HL-60 (cell line): Measurements from ENCODE around the gene ZCCHC2.

ENCODE experiments used
- DNase-seq, 2 experiments: peaks; one replicate each; pipeline ENCODE4 v3.0.0-alpha.2; 2010 to 2020; ENCODE audit warnings: low read depth in 1 of 2, low spot score in 1 of 2
- H3K27ac ChIP-seq: fragments of 250-450 bp; sonication (Bioruptor Pico); replicated peaks from 2 replicates; pipeline ENCODE4 v1.5.1; 2020; ENCODE audit warnings: mild to moderate bottlenecking, moderate library complexity
- H3K27me3 ChIP-seq: fragments of 250-450 bp; sonication (Bioruptor Pico); 2 replicates; pipeline ENCODE4 v1.5.1; 2021; ENCODE audit warnings: mild to moderate bottlenecking, moderate library complexity; ENCODE audit not compliant: insufficient read depth, poor library complexity, severe bottlenecking
- H3K4me3 ChIP-seq: replicated peaks from 2 replicates; pipeline ENCODE4 v1.5.1; 2011; ENCODE audit warnings: mild to moderate bottlenecking, control low read depth, low read length; ENCODE audit not compliant: insufficient read depth
- CTCF ChIP-seq: IDR thresholded peaks from one replicate; pipeline ENCODE4 v1.5.1; 2011; ENCODE audit warnings: low read length, control low read depth, inconsistent platforms; ENCODE audit not compliant: insufficient read depth
- GABPA ChIP-seq: IDR thresholded peaks from 2 replicates; pipeline ENCODE4 v1.6.1; 2012; ENCODE audit warnings: low read depth
- POLR2AphosphoS5 ChIP-seq: IDR thresholded peaks from 2 replicates; pipeline ENCODE4 v1.6.1; 2012; ENCODE audit warnings: low read depth
- REST ChIP-seq: IDR thresholded peaks from 2 replicates; pipeline ENCODE4 v1.6.1; 2012; ENCODE audit warnings: low read depth; ENCODE audit not compliant: insufficient replicate concordance
- SPI1 ChIP-seq: IDR thresholded peaks from 2 replicates; pipeline ENCODE4 v1.6.1; 2012; ENCODE audit warnings: low read depth, mild to moderate bottlenecking, borderline replicate concordance

The ZCCHC2 gene

GRCh38 chr18:62606106-62606505 is 83.3 kb downstream of the ZCCHC2 start:
- Histone ChIP-seq H3K4me3 (no peak overlapping the region), H3K27me3 (no peaks in the 10 kb centered on the region), H3K27ac (no peak overlapping the region)
- TF ChIP-seq GABPA (no peak), POLR2AphosphoS5 (no peak), REST (no peak), SPI1 (no peak), CTCF (no peak)
- DNase-seq: no peak

GRCh38 chr18:62607302-62607701 is 84.5 kb downstream of the ZCCHC2 start:
- no peak overlapping the region for H3K4me3 ChIP-seq
- DNase-seq: no peak
- TF ChIP-seq REST: no peak
- no peak for TF ChIP-seq GABPA
- no peak for TF ChIP-seq SPI1
- no peak for TF ChIP-seq CTCF
- TF ChIP-seq POLR2AphosphoS5: no peak
- H3K27me3 ChIP-seq: no peaks in the 10 kb centered on the region
- H3K27ac ChIP-seq: no peak overlapping the region

GRCh38 chr18:62607708-62608428 is 85.0 kb downstream of the ZCCHC2 start:
- no peak for DNase-seq
- H3K27me3 ChIP-seq: no peaks in the 10 kb centered on the region
- H3K27ac ChIP-seq: no peak overlapping the region
- H3K4me3 ChIP-seq: no peak overlapping the region
- TF ChIP-seq CTCF (no peak), SPI1 (no peak), POLR2AphosphoS5 (no peak), GABPA (no peak), REST (no peak)
